NCI-H2227 (cell line): Measurements from ENCODE around the gene EML6.
A peak's percentile ranks its signal among the peaks of the same experiment; 100 is the strongest.
"Not testable (repeated sequence)": the region's sequence is repeated elsewhere in the genome, so short reads cannot be mapped to it uniquely, and the experiment has no call there.

Source experiments
- DNase-seq: peaks from one replicate; lab custom pipeline; 2025; ENCODE audit not compliant: unreplicated experiment; lab: John Stamatoyannopoulos, UW

Gene EML6

DNA sequence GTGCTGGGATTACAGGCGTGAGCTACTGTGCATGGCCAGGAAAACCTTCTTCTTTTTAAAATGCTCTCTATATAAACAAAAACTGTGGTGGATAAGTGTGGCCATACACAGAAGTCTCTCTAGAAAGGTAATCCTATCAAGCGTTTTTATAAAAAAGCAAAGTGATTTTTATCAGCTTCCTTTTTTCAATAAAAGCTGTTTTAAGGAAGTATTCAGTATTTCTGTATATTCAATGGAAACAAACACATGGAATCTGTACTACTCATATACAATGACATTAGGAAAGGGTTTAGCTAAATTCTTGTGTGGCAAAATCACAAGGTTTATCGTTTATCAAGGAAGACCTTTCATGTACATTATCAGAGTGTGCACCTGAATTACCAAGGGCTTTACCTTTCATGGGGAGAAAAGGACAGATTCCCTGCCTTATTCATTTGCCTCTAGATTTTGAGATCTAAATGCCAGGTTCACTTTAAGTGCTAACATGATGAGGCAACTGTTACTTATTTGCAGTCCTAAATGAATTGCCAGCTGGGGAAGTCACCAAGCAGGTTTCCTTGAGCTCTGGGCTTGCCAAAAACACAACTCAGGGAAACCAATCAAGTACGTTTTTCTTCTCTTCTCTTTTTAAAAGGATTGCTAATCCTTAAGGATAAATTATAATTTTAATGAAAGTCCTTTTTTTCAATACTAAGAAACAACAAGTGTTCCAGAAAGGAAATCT lies 256.0 kb downstream of the EML6 start:
- no peak for DNase-seq

GRCh38 chr2:54981385-54981784 lies 257.9 kb downstream of the EML6 start:
- no peak for DNase-seq

GRCh38 chr2:54983345-54984220 lies 260.1 kb downstream of the EML6 start:
- DNase-seq, result no peak

- no peak for DNase-seq
Measured at GRCh38 chr2:54984476-54984875, 261.0 kb downstream of the EML6 start.

GRCh38 chr2:54986264-54986663 lies 262.8 kb downstream of the EML6 start:
- no peak for DNase-seq

DNA sequence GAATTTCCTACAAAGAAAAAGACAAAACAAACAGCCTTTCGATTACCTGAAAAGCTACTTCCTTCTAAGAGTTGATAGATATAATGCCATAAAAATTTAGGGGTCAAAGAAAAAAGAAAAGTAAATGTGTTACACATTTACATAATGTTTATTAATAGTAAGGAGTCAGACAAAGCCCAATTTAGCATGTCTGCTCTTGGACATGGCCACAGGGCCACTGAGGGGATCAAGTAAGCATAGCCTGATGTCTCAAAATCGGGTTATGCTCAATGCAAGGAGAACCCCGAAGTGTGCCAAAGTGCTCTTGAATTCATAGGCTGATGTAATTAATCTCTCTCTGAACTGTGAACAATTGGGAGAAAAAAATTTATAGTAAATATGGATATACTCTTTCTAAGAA lies 265.1 kb downstream of the EML6 start:
- no peak for DNase-seq

DNA sequence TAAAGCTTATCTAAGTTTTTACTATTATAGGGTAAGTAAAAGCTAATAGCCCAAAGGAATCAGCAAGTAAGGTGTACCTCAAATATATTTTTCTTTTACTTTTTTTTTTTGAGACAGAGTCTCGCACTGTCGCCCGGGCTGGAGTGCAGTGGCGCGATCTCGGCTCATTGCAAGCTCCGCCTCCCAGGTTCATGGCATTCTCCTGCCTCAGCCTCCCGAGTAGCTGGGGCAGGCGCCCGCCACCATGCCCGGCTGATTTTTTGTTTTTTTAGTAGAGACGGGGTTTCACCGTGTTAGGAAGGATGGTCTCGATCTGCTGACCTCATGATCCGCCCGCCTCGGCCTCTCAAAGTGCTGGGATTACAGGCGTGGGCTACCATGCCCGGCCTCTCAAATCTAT lies 267.2 kb downstream of the EML6 start:
- DNase-seq, result not testable (repeated sequence)

- no peak for DNase-seq
Measured at GRCh38 chr2:54995553-54995952, 272.1 kb downstream of the EML6 start.

DNA sequence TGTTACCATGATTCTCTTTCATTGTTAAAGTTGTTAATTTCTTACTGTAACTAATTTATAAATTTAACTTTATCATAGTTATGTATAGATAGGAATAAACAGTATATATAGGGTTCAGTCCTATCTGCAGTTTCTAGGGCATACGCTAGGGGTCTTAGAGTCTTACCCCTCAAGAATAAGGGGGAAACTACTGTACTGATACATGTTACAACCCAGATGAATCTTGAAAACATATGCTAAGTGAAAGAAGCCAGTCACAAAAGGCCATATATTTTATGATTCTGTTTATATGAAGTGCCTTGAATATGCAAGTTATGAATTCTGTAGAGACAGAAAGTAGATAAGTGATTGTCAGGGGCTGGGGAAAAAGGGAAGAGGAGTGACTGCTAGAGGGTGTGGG lies 274.4 kb downstream of the EML6 start:
- no peak for DNase-seq

DNA sequence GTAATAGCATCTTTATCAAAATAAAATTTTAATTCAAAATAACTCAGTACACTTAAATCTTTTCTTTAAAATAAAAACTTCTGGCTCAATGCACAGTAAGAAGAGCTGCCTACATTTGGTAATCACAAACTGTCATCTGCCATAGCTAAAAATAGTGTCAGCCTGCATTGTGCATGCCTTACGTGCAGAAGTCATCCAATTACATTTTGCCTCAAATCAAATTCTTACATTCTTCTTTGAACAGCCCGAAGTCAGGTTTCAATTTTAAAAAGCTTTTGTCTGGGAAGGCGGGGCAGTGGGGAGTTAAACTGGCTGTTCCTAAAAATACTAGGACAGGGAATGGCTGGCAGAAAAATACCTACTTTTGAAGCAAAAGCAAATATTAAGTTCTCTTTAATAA lies 275.7 kb downstream of the EML6 start:
- peak; percentile 21 for DNase-seq

DNA sequence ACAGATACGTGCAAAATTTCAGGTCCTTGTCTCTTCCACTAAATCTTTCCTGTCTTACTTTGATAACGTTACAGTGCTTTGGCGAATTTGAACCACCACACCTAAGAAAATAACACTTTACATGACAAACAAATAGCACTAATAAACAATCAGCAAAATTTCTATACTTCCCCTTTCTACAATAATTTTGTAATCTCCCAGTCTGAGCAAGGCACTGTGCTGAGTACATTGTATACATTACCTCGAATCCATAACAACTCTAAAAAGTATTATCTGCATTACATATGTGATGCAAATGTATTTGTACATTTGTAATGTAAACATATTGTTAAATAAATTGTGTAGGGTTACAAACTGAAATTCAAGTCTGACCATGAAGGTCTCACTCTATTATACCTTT lies 276.9 kb downstream of the EML6 start:
- no peak for DNase-seq

GRCh38 chr2:55001716-55002115 lies 278.3 kb downstream of the EML6 start:
- no peak for DNase-seq

DNA sequence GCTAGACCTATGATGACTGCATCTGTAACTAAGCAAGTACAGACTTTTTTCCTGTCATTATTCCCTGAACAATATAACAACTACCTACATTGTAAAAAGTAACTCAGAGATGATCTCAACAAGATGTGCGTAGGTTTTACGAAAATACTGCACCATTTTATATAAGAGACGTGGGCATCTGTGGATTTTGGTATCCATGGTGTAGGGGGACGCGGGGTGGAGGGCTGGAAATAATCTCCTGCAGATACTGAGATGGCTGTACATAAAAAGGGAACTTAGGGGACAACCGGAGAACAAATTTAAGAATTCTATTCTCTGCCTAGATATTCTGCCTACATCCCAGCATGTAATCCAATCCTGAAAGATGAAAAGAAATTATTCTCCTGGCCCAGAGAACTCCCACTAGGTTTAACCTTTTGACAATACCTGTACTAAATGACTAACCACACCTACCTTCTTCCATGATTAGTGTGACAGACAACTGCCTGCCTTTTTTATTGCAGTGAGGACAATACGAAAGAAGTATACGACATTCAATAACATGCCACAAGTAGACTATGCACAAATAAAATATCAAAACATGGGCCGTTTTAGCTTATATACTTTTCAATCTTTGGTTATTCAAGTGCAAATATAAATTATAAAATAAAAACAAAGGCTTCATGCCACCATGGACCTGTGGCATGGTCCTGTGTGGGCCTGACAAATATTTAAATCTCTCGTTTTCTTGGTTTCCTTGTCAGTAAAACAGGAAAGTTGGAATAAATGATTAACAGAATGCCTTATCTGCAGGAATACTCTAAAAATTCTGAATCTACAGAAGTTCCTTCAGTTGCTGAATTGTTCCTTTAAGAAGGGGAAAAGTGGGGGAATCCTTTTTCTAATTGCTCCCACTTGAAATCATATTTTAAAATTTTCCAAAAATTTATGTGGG lies 280.5 kb downstream of the EML6 start:
- no peak for DNase-seq

GRCh38 chr2:55006306-55006705 lies 282.8 kb downstream of the EML6 start:
- DNase-seq, result no peak

- DNase-seq, result no peak
Measured at GRCh38 chr2:55009277-55010060, 286.0 kb downstream of the EML6 start.

DNA sequence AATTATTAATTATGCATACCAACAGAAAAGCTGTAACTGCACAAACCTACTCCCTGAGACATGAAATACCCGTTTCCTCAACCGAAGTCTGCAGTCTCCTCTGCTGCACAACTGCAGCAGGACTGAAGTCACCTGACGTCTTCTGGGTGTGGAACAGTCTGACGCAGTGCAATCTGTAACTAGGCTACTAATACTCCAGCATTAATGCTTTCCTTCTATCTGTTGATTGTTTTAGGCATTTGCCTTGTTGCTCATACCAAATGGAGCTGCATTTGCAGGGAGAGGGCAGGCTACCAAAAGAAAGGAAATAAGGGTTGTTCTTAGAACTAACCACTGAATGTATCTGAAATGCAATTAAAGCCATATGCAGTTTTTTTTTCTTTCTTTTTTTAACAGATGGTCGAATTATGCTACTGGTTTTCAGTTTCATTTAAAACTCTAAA lies 286.7 kb downstream of the EML6 start:
- peak; percentile 41 for DNase-seq

- DNase-seq, result peak; percentile 9
Measured at GRCh38 chr2:55010915-55011314, 287.5 kb downstream of the EML6 start.

DNA sequence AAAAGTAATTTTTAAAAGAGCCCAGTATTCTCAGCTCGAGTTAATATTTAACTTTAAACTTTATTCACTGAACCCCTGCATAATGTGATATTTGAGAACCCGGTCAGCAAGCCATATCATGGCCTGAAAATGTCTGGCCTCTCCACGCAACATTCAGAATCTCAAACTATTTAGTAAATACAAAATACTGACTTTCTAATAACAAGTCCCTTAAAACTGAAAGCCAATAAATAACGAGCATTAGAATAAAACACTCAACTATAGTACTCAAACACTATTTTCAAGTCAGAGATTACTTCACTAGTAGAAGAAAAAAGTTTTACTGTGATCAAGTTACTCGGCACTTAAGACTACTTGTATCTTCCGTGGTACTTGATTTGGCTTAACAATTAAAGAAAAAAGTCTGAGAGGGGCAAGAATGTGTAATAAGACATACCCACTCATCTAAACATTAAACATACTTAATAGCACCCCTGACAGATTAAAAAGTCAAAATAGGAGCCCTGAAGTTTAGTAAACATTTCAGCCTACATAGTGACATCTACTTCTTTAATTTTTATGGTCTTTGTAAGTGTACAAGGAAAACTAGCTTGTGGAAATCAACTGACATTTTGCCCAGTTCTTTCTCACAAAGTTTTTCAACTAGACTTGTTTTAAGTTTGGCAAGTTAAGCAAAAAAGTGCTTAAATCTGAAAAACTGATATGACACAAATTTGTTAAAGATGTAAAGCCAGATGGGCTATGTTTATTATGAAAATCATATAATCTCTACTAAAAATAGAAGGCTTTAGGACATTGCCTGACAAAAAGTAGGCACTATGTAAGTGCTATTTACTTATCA lies 288.6 kb downstream of the EML6 start:
- no peak for DNase-seq

DNA sequence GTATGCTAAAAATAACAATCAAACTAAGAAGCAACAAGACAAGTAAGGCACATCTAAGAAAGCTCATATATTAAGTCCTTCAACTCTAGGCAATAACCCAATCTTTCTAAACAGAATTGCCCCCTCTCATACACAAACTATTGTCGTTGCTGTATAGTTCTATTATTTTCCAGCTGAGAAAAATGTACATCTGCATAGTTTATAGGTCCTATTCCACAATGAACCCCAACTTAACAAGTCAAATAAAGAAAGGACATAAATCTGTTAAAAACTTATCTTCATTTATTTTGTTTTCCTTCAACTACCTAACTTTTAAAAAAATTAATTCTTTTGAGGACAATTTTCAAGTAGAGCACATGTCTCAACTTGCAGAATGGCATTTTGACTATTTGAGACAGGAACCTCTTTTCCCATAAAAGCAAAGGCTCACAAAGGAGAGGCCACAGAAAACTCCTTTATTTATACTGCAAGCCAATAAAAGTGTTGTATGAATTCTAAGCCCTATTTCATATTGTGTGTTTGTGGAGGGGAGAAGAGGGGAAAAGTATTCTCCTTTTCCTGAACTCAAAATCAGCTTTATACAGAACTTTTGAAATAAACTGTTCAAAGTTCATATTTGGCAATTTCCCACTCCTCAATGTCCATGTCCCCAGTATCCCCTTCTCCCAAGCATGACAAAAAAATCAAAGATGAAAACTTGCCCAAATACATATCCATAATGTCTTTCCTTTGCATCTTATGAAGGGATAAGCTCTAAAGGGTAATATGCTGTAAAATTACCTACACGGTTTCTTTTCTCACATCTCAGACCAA lies 289.4 kb downstream of the EML6 start:
- DNase-seq, result no peak
